HepG2 (cell line): ENCODE results near the gene GFRA1. TPM values are rescaled to one million over a fixed set of nuclear protein-coding genes. Genes with fewer than 3 reads are reported as not detected.

Experiments
- ATAC-seq: fragments of 200-7000 bp; cut with Tn5 transposase; 3 replicates; pipeline ENCODE4 v1.9.1; 2020; ENCODE audit warnings: mild to moderate bottlenecking, moderate library complexity
- BruUV-seq: library from RNA; stranded (reverse); fragments of 400-500 nt; replicated peaks from 2 replicates; lab custom pipeline; 2021; lab: Mats Ljungman, UMichigan
- CTCF ChIA-PET: fragments of 300-600 bp; formaldehyde crosslinking; extraction: SDS; loops from one replicate; lab custom pipeline; 2021; ENCODE audit warnings: low total read pairs, inconsistent platforms, low intra/inter-chr PET ratio; lab: Yijun Ruan, JAX
- POLR2A ChIA-PET: fragments of 350-600 bp; sonication (Branson Sonifier 250); formaldehyde crosslinking; loops from one replicate; lab custom pipeline; 2020; ENCODE audit warnings: antibody characterized with exemption, inconsistent platforms; lab: Yijun Ruan, JAX
- DNase-seq: peaks from one replicate; pipeline ENCODE4 v3.0.0-alpha.2; 2015; ENCODE audit warnings: low spot score
- FAIRE-seq: peaks from 3 replicates; lab custom pipeline; 2011; peaks lifted over from hg19 to GRCh38; lab: Jason Lieb, UNC
- H2AFZ ChIP-seq: one replicate; pipeline ENCODE4 v1.6.1; 2011; ENCODE audit warnings: low read length, inconsistent platforms
- H3K27ac ChIP-seq: fragments of 300-600 bp; 3 replicates; pipeline ENCODE4 v1.8.0; 2011; ENCODE audit warnings: mixed run types, mild to moderate bottlenecking, mixed read lengths, low read length, inconsistent platforms; ENCODE audit not compliant: insufficient read depth; ENCODE audit errors: extremely low read length
- H3K27me3 ChIP-seq, 2 experiments: fragments of 200-600 bp in 1 of 2; 2 replicates in 1 of 2; 3 replicates in 1 of 2; pipeline versions ENCODE4 v1.6.0 to v1.8.0; 2011; ENCODE audit warnings: low read length in 2 of 2, mild to moderate bottlenecking in 2 of 2, moderate library complexity in 2 of 2, inconsistent platforms in 1 of 2; ENCODE audit not compliant: insufficient read depth in 2 of 2, control insufficient read depth in 1 of 2
- H3K36me3 ChIP-seq, 2 experiments: fragments of 200-600 bp in 1 of 2; replicated peaks in 1 of 2; 2 replicates in 1 of 2; 3 replicates in 1 of 2; pipeline versions ENCODE4 v1.5.1 to v1.8.0; 2011; ENCODE audit warnings: low read length in 2 of 2, inconsistent platforms in 1 of 2; ENCODE audit not compliant: insufficient read depth in 2 of 2, control insufficient read depth in 1 of 2
- H3K4me1 ChIP-seq: 2 replicates; pipeline ENCODE4 v1.5.1; 2012; ENCODE audit warnings: low read length, inconsistent platforms; ENCODE audit not compliant: insufficient read depth
- H3K4me2 ChIP-seq: 2 replicates; pipeline ENCODE4 v1.6.0; 2011; ENCODE audit warnings: low read depth, low read length, inconsistent platforms
- H3K4me3 ChIP-seq, 3 experiments: fragments of 200-600 bp in 1 of 3; sonication (generic), shearing (Covaris generic) in 1 of 3; replicated peaks in 1 of 3; 2 replicates each; pipeline ENCODE4 v1.5.1; 2011 to 2016; ENCODE audit warnings: low read length in 3 of 3, inconsistent platforms in 2 of 3, low read depth in 2 of 3, mild to moderate bottlenecking in 2 of 3, control low read depth in 1 of 3, mixed read lengths in 1 of 3; ENCODE audit not compliant: insufficient read depth in 1 of 3
- H3K79me2 ChIP-seq: one replicate; pipeline ENCODE4 v1.6.1; 2011; ENCODE audit warnings: low read length, inconsistent platforms; ENCODE audit not compliant: insufficient read depth
- H3K9ac ChIP-seq: 2 replicates; pipeline ENCODE4 v1.6.0; 2011; ENCODE audit warnings: mild to moderate bottlenecking, low read depth, low read length, inconsistent platforms; ENCODE audit not compliant: insufficient read depth
- H3K9me3 ChIP-seq: 2 replicates; pipeline ENCODE4 v1.5.1; 2012; ENCODE audit warnings: mild to moderate bottlenecking, low read length
- H4K20me1 ChIP-seq: 2 replicates; pipeline ENCODE4 v1.6.0; 2011; ENCODE audit warnings: inconsistent platforms, mild to moderate bottlenecking, low read length, moderate library complexity; ENCODE audit not compliant: insufficient read depth
- BHLHE40 ChIP-seq: IDR thresholded peaks from 2 replicates; pipeline ENCODE4 v1.6.1; 2011; ENCODE audit warnings: low read length, improper control_type of control experiment
- CENPBD1 ChIP-seq: sonication (generic); formaldehyde crosslinking; IDR thresholded peaks from 2 replicates; pipeline ENCODE4 v1.8.0; 2022; ENCODE audit warnings: missing genetic modification reagents, low read depth, mild to moderate bottlenecking, borderline replicate concordance
- EEA1 ChIP-seq: sonication (generic); formaldehyde crosslinking; IDR thresholded peaks from 2 replicates; pipeline ENCODE4 v1.5.1; 2020; ENCODE audit warnings: mild to moderate bottlenecking, missing genetic modification reagents, borderline replicate concordance
- HNRNPL ChIP-seq: fragments of 200-400 bp; formaldehyde crosslinking; IDR thresholded peaks from 2 replicates; pipeline ENCODE4 v1.6.1; 2017; ENCODE audit warnings: mild to moderate bottlenecking, low read depth, low read length
- PREB ChIP-seq: sonication (generic); formaldehyde crosslinking; IDR thresholded peaks from 2 replicates; pipeline ENCODE4 v1.4.0; 2020; ENCODE audit warnings: missing genetic modification reagents
- RARA ChIP-seq: IDR thresholded peaks from 2 replicates; pipeline ENCODE4 v1.6.1; 2016; ENCODE audit warnings: missing genetic modification reagents, missing compliant biosample characterization
- RFXANK ChIP-seq: IDR thresholded peaks from 2 replicates; pipeline ENCODE4 v1.6.1; 2016
- SSRP1 ChIP-seq: IDR thresholded peaks from 2 replicates; pipeline ENCODE4 v1.6.1; 2016; ENCODE audit warnings: control low read depth
- ZNF138 ChIP-seq: sonication (generic); formaldehyde crosslinking; IDR thresholded peaks from 2 replicates; pipeline ENCODE4 v1.5.0; 2020; ENCODE audit warnings: mild to moderate bottlenecking, low read depth, missing genetic modification reagents
- ZNF460 ChIP-seq: sonication (generic); formaldehyde crosslinking; IDR thresholded peaks from 2 replicates; pipeline ENCODE4 v1.5.1; 2020; ENCODE audit warnings: missing genetic modification reagents, mild to moderate bottlenecking, borderline replicate concordance
- ZNF75D ChIP-seq: sonication (generic); formaldehyde crosslinking; IDR thresholded peaks from 2 replicates; pipeline ENCODE4 v1.8.1; 2023; ENCODE audit warnings: missing genetic modification reagents, mild to moderate bottlenecking, borderline replicate concordance
- WGBS: methylation state at CpG from one replicate; pipeline ENCODE4 v1.1.6; 2017; ENCODE audit warnings: low lambda C conversion rate; 5-methylcytosine and 5-hydroxymethylcytosine counted together
- in situ Hi-C: cut with HindIII; loops from 2 replicates; pipeline ENCODE4 v1.10.0; 2017; ENCODE audit warnings: low pct_unique_long_range_greater_than_20kb; ENCODE audit not compliant: extremely low pct_ligation_motif_present
- intact Hi-C: fragments of 100-400 bp; cut with micrococcal nuclease; formaldehyde crosslinking; loops from one replicate; pipeline ENCODE4 v1.10.0; 2022; ENCODE audit not compliant: unreplicated experiment
- polyA plus RNA-seq, 8 experiments: library from polyadenylated mRNA; depleted of rRNA in 3 of 8; stranded (reverse) in 7 of 8; unstranded in 1 of 8; fragments of >200 nt; fragmentation: Illumina TruSeq in 4 of 8; extraction: Trizol in 4 of 8; gene quantifications; 2 replicates each; pipeline versions ENCODE4 v1.2.1 to v1.2.3, GENCODE V29; 2011 to 2016; ENCODE audit warnings: low read depth in 4 of 8, missing spikeins in 1 of 8, mixed read lengths in 1 of 8; ENCODE audit not compliant: insufficient read depth in 1 of 8
- total RNA-seq, 5 experiments: library from RNA; depleted of rRNA; stranded (reverse); fragments of >200 nt; fragmentation: Illumina TruSeq; extraction: Trizol; gene quantifications; 2 replicates each; pipeline ENCODE4 v1.2.3, GENCODE V29; 2016; ENCODE audit warnings: low read depth in 1 of 5

Gene GFRA1
- total and polyA plus RNA-seq, 2 of the 13 experiments (the other 11 are each of a cell fraction or from before 2014, with no cell fraction given): not detected

DNA sequence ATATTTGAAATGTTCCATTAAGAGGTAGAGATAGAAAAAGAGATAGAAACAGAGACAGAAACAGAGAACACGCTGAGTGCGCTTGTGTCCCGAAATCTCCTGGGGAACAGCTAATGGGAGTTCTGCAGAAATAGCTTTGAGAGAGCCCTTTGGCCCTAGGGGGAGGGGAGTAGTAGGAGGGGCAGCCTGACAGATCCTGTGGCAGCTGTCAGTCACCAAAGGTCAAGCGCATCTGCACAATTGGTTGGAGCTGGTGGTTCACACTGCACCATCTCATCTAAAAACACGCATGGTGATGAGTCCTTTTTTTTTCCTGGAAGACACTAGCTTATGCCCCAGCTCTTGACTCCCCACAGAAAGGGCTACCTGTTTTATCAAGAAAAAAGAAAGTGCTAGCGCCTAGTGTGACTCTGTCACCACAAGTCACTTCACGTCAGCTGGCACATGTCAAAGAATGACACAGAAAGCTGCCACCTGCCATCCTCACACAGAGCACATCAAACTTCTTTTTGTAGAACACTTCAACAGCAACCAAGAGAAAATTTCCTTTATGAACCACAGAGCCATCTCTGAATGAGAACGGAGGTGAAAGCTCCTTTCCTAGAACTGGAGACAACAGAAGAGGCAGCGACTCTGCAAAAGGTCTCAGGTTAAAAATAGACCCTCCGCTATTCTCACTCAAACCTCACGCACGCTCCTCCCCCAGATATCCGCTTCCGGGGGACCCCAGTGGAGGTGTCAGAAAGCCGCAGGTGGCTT, 125.7 kb downstream of the GFRA1 start:
- no peaks in the 10 kb centered on the region for H3K9me3 ChIP-seq
- H3K9ac ChIP-seq: no peak overlapping the region
- TF ChIP-seq CENPBD1 (CRISPR knock-in tag) (no peak), ZNF75D (CRISPR knock-in tag) (no peak), PREB (CRISPR knock-in tag) (no peak), RFXANK (CRISPR knock-in tag) (no peak), RARA (no peak), EEA1 (no peak), ZNF460 (CRISPR knock-in tag) (no peak), SSRP1 (CRISPR knock-in tag) (no peak), HNRNPL (no peak), ZNF138 (CRISPR knock-in tag) (no peak), BHLHE40 (no peak)
- no peak overlapping the region for H3K4me2 ChIP-seq
- in situ Hi-C loops (no loop called here), intact Hi-C loops (no loop called here)
- ATAC-seq (no peak), DNase-seq (no peak), FAIRE-seq (no peak)
- WGBS: 46% methylated on average over 14 of the region's 15 CpGs
- H2AFZ ChIP-seq: no peak overlapping the region
- POLR2A ChIA-PET: no interaction called here
- BruUV-seq: no TSS peak
- no peaks in the 10 kb centered on the region for H4K20me1 ChIP-seq
- no peaks in the 10 kb centered on the region for H3K36me3 ChIP-seq
- H3K27me3 ChIP-seq: no peaks in the 10 kb centered on the region
- H3K4me3 ChIP-seq: no peak overlapping the region
- H3K79me2 ChIP-seq: no peaks in the 10 kb centered on the region
- CTCF ChIA-PET: no interaction called here
- no peak overlapping the region for H3K27ac ChIP-seq
- H3K4me1 ChIP-seq: no peaks in the 10 kb centered on the region
